GM12878 (cell line): ENCODE results near the gene SRPK2.

Experiments used
- CBX3 ChIP-seq: fragments of 200-600 bp; sonication (generic); IDR thresholded peaks from 2 replicates; pipeline ENCODE4 v1.6.1; 2016; ENCODE audit warnings: low read depth, borderline replicate concordance
- CHD4 ChIP-seq: fragments of 200-600 bp; sonication (generic); IDR thresholded peaks from 2 replicates; pipeline ENCODE4 v1.6.1; 2016; ENCODE audit warnings: mild to moderate bottlenecking
- CTCF ChIP-seq, 3 experiments: IDR thresholded peaks in 2 of 3; conservative IDR thresholded peaks in 1 of 3; 2 replicates each; pipeline ENCODE4 v1.5.1; 2011; ENCODE audit warnings: low read depth in 3 of 3, low read length in 3 of 3, mild to moderate bottlenecking in 3 of 3, control low read depth in 2 of 3, moderate library complexity in 2 of 3, inconsistent platforms in 1 of 3, mixed read lengths in 1 of 3; ENCODE audit not compliant: control insufficient read depth in 2 of 3, insufficient read depth in 1 of 3; ENCODE audit errors: extremely low read depth in 1 of 3
- LARP7 ChIP-seq: fragments of 450-650 bp; IDR thresholded peaks from 2 replicates; pipeline ENCODE4 v1.6.1; 2017; ENCODE audit warnings: mild to moderate bottlenecking
- PBX3 ChIP-seq: IDR thresholded peaks from 2 replicates; pipeline ENCODE4 v1.6.1; 2011; ENCODE audit warnings: mild to moderate bottlenecking, low read depth, low read length, moderate library complexity; ENCODE audit not compliant: insufficient replicate concordance
- RCOR1 ChIP-seq: conservative IDR thresholded peaks from 2 replicates; pipeline ENCODE4 v1.6.1; 2012; ENCODE audit warnings: low read depth, low read length, improper control_type of control experiment
- ZNF592 ChIP-seq: fragments of 450-650 bp; IDR thresholded peaks from 2 replicates; pipeline ENCODE4 v1.6.1; 2017; ENCODE audit warnings: mild to moderate bottlenecking, moderate library complexity

- no peak for TF ChIP-seq CTCF (IDR thresholded peaks at IDR 0.05 in 2 of 3, conservative IDR thresholded peaks at IDR 0.05 in 1 of 3; ENCODE audit: control insufficient read depth in 2 of 3, extremely low read depth in 1 of 3, insufficient read depth in 1 of 3, low read depth in 3 of 3, low read length in 3 of 3)
- no peak for TF ChIP-seq PBX3
- no peak for TF ChIP-seq ZNF592
- no peak for TF ChIP-seq CBX3
- no peak for TF ChIP-seq RCOR1
- TF ChIP-seq CHD4 = no peak
- no peak for TF ChIP-seq LARP7
These were observed 208.7 kb downstream of the SRPK2 start for GRCh38 chr7:105180002-105180401.
